GM12891 (cell line): ENCODE data around the gene KCNJ5.
A peak's percentile ranks its signal among the peaks of the same experiment; 100 is the strongest.

ENCODE experiments used
- DNase-seq: peaks from one replicate; pipeline ENCODE4 v3.0.0; 2011; ENCODE audit warnings: low spot score; ENCODE audit not compliant: insufficient read length
- FAIRE-seq: peaks from 2 replicates; lab custom pipeline; 2011; peaks lifted over from hg19 to GRCh38; lab: Jason Lieb, UNC
- PAX5 ChIP-seq: IDR thresholded peaks from 2 replicates; pipeline ENCODE4 v1.6.1; 2011; ENCODE audit warnings: low read length, moderate library complexity, mild to moderate bottlenecking; ENCODE audit not compliant: insufficient read depth, severe bottlenecking
- POLR2A ChIP-seq: IDR thresholded peaks from 2 replicates; pipeline ENCODE4 v1.6.1; 2011; ENCODE audit warnings: low read depth, low read length, control low read depth
- POLR2AphosphoS5 ChIP-seq: IDR thresholded peaks from 2 replicates; pipeline ENCODE4 v1.6.1; 2011; ENCODE audit warnings: low read depth, low read length, control low read depth
- POU2F2 ChIP-seq: IDR thresholded peaks from 2 replicates; pipeline ENCODE4 v1.6.1; 2011; ENCODE audit warnings: low read depth, mild to moderate bottlenecking, control low read depth, low read length, moderate library complexity
- SPI1 ChIP-seq: IDR thresholded peaks from 2 replicates; pipeline ENCODE4 v1.6.1; 2011; ENCODE audit warnings: low read depth, low read length, control low read depth
- TAF1 ChIP-seq: IDR thresholded peaks from 2 replicates; pipeline ENCODE4 v1.6.1; 2011; ENCODE audit warnings: low read depth, low read length, control low read depth

KCNJ5 gene

GRCh38 chr11:128928400-128928799 lies 37.2 kb downstream of the KCNJ5 start:
- TF ChIP-seq POLR2AphosphoS5 (no peak), POU2F2 (no peak), SPI1 (no peak), POLR2A (no peak), PAX5 (no peak), TAF1 (no peak)
- peak; percentile 72 for DNase-seq
- FAIRE-seq: peak; percentile 92

- peak; percentile 9 for FAIRE-seq
- no peak for DNase-seq
- TF ChIP-seq POLR2AphosphoS5 (no peak), TAF1 (no peak), SPI1 (no peak), POLR2A (no peak), POU2F2 (no peak), PAX5 (no peak)
Observed at GRCh38 chr11:128929468-128929867, 38.3 kb downstream of the KCNJ5 start.

- DNase-seq (no peak), FAIRE-seq (no peak)
- no peak for TF ChIP-seq POLR2A
- TF ChIP-seq SPI1: no peak
- no peak for TF ChIP-seq POU2F2
- no peak for TF ChIP-seq TAF1
- TF ChIP-seq PAX5: no peak
Observed at GRCh38 chr11:128929991-128930390, 38.8 kb downstream of the KCNJ5 start.

GRCh38 chr11:128931066-128931465 lies 39.9 kb downstream of the KCNJ5 start:
- no peak for TF ChIP-seq SPI1
- no peak for TF ChIP-seq PAX5
- no peak for FAIRE-seq

GRCh38 chr11:128931668-128932067 lies 40.5 kb downstream of the KCNJ5 start:
- FAIRE-seq (no peak), DNase-seq (no peak)
- no peak for TF ChIP-seq POLR2AphosphoS5
- TF ChIP-seq SPI1: no peak
- no peak for TF ChIP-seq TAF1
- no peak for TF ChIP-seq PAX5
- no peak for TF ChIP-seq POU2F2
- no peak for TF ChIP-seq POLR2A

More at GRCh38 chr11:128931066-128931465, 39.9 kb downstream of the KCNJ5 start:
- DNase-seq: no peak

- no peak for TF ChIP-seq POU2F2
- DNase-seq (no peak), FAIRE-seq (no peak)
Observed at GRCh38 chr11:128933481-128934178, 42.5 kb downstream of the KCNJ5 start.

GRCh38 chr11:128934351-128934750 lies 43.2 kb downstream of the KCNJ5 start:
- no peak for TF ChIP-seq POLR2A
- TF ChIP-seq POU2F2: no peak
- TF ChIP-seq SPI1: no peak
- no peak for TF ChIP-seq POLR2AphosphoS5
- TF ChIP-seq PAX5: no peak
- TF ChIP-seq TAF1: no peak
- no peak for FAIRE-seq
- no peak for DNase-seq

- FAIRE-seq: no peak
- TF ChIP-seq POLR2AphosphoS5: no peak
- TF ChIP-seq PAX5: no peak
- TF ChIP-seq SPI1: no peak
- TF ChIP-seq POU2F2: no peak
- no peak for TF ChIP-seq TAF1
- TF ChIP-seq POLR2A: no peak
Observed at GRCh38 chr11:128934926-128935325, 43.8 kb downstream of the KCNJ5 start.

GRCh38 chr11:128936606-128937251 lies 45.6 kb downstream of the KCNJ5 start:
- FAIRE-seq (no peak), DNase-seq (no peak)
- TF ChIP-seq POLR2A (no peak), SPI1 (no peak), POU2F2 (no peak), TAF1 (no peak), POLR2AphosphoS5 (no peak), PAX5 (no peak)

More at GRCh38 chr11:128934926-128935325, 43.8 kb downstream of the KCNJ5 start:
- no peak for DNase-seq

GRCh38 chr11:128937480-128937879 lies 46.3 kb downstream of the KCNJ5 start:
- no peak for DNase-seq
- no peak for FAIRE-seq
- TF ChIP-seq POLR2A: no peak
- no peak for TF ChIP-seq TAF1
- TF ChIP-seq SPI1: no peak
- no peak for TF ChIP-seq PAX5

GRCh38 chr11:128938156-128938885 lies 47.2 kb downstream of the KCNJ5 start:
- FAIRE-seq: no peak
- TF ChIP-seq POLR2AphosphoS5 (no peak), POU2F2 (no peak), PAX5 (no peak), SPI1 (no peak), POLR2A (no peak), TAF1 (no peak)
- DNase-seq: no peak
